OCI-LY7 (cell line): ENCODE measurements around the gene GDPD2. TPM values are rescaled to one million over a fixed set of nuclear protein-coding genes. Genes with fewer than 3 reads are reported as not detected.

Experiments
- BruUV-seq: library from RNA; stranded (reverse); fragments of 400-500 nt; replicated peaks from 2 replicates; lab custom pipeline; 2021; lab: Mats Ljungman, UMichigan
- CTCF ChIA-PET: fragments of 300-600 bp; sonication (Branson Sonifier 250); formaldehyde crosslinking; loops from one replicate; lab custom pipeline; 2022; ENCODE audit warnings: antibody characterized with exemption; ENCODE audit not compliant: unreplicated experiment; lab: Charles Lee
- POLR2A ChIA-PET: fragments of 300-600 bp; sonication (Branson Sonifier 250); formaldehyde crosslinking; loops from one replicate; lab custom pipeline; 2022; ENCODE audit warnings: antibody characterized with exemption; lab: Charles Lee
- DNase-seq: peaks from one replicate; pipeline ENCODE4 v3.0.0-alpha.2; 2015; ENCODE audit warnings: low spot score
- H2AFZ ChIP-seq: fragments of 200-600 bp; sonication (generic), shearing (Covaris generic); 2 replicates; pipeline ENCODE4 v1.6.1; 2014; ENCODE audit warnings: mild to moderate bottlenecking, antibody characterized with exemption, low read length, moderate library complexity
- H3K27ac ChIP-seq: fragments of 200-600 bp; sonication (generic); 2 replicates; pipeline ENCODE4 v1.5.1; 2014; ENCODE audit warnings: mixed run types, low read depth, mild to moderate bottlenecking, moderate library complexity, low read length, inconsistent platforms; ENCODE audit not compliant: poor library complexity, severe bottlenecking
- H3K36me3 ChIP-seq: fragments of 200-600 bp; sonication (generic); 2 replicates; pipeline ENCODE4 v1.6.1; 2014; ENCODE audit warnings: mild to moderate bottlenecking, antibody characterized with exemption, low read length, moderate library complexity, mixed read lengths; ENCODE audit not compliant: insufficient read depth
- H3K4me1 ChIP-seq: fragments of 200-600 bp; sonication (generic); 2 replicates; pipeline ENCODE4 v1.5.1; 2014; ENCODE audit warnings: mild to moderate bottlenecking, low read length; ENCODE audit not compliant: insufficient read depth, poor library complexity, severe bottlenecking
- H3K4me2 ChIP-seq: fragments of 200-600 bp; sonication (generic); 2 replicates; pipeline ENCODE4 v1.6.1; 2014; ENCODE audit warnings: mild to moderate bottlenecking, low read length
- H3K4me3 ChIP-seq: fragments of 200-600 bp; sonication (generic); 2 replicates; pipeline ENCODE4 v1.5.1; 2014; ENCODE audit warnings: mild to moderate bottlenecking, low read depth, low read length; ENCODE audit not compliant: poor library complexity, severe bottlenecking
- H3K79me2 ChIP-seq: fragments of 200-600 bp; sonication (generic); 2 replicates; pipeline ENCODE4 v1.6.1; 2016; ENCODE audit warnings: low read depth, mild to moderate bottlenecking, low read length, moderate library complexity, mixed read lengths; ENCODE audit not compliant: insufficient read depth
- H3K9me2 ChIP-seq: fragments of 200-600 bp; sonication (generic); 2 replicates; pipeline ENCODE4 v1.6.1; 2016; ENCODE audit warnings: mild to moderate bottlenecking, low read length, mixed read lengths; ENCODE audit not compliant: insufficient read depth
- H3K9me3 ChIP-seq: fragments of 200-600 bp; sonication (generic); 2 replicates; pipeline ENCODE4 v1.6.1; 2014; ENCODE audit warnings: mild to moderate bottlenecking, mixed run types, low read length, mixed read lengths
- H4K20me1 ChIP-seq: fragments of 200-600 bp; sonication (generic); 2 replicates; pipeline ENCODE4 v1.6.1; 2014; ENCODE audit warnings: mild to moderate bottlenecking, antibody characterized with exemption, low read length, moderate library complexity, mixed read lengths; ENCODE audit not compliant: insufficient read depth
- EZH2phosphoT487 ChIP-seq: fragments of 200-600 bp; sonication (generic); IDR thresholded peaks from 2 replicates; pipeline ENCODE4 v1.6.1; 2018; ENCODE audit warnings: low read depth, borderline replicate concordance, mild to moderate bottlenecking, mixed run types, antibody characterized with exemption, low read length, moderate library complexity, mixed read lengths
- intact Hi-C: fragments of 100-400 bp; cut with micrococcal nuclease; formaldehyde crosslinking; loops from one replicate; pipeline ENCODE4 v1.10.0; 2022; ENCODE audit not compliant: unreplicated experiment
- total RNA-seq, 2 experiments: library from RNA; depleted of rRNA in 1 of 2; stranded (reverse); fragments of >200 nt in 1 of 2; shearing (Covaris generic) in 1 of 2; gene quantifications; 2 replicates each; pipeline ENCODE4 v1.2.3, GENCODE V29; 2014 to 2022
- TF ChIP-seq, protein P1 (sequence below): fragments of 200-600 bp; sonication (generic); conservative IDR thresholded peaks from 2 replicates; pipeline ENCODE4 v1.5.1; 2014; ENCODE audit warnings: mild to moderate bottlenecking, antibody characterized with exemption, low read length, moderate library complexity, mixed read lengths

Gene GDPD2
- total RNA-seq, 2 experiments from 2014 or later = 0.16 TPM; not detected in 1

DNA sequence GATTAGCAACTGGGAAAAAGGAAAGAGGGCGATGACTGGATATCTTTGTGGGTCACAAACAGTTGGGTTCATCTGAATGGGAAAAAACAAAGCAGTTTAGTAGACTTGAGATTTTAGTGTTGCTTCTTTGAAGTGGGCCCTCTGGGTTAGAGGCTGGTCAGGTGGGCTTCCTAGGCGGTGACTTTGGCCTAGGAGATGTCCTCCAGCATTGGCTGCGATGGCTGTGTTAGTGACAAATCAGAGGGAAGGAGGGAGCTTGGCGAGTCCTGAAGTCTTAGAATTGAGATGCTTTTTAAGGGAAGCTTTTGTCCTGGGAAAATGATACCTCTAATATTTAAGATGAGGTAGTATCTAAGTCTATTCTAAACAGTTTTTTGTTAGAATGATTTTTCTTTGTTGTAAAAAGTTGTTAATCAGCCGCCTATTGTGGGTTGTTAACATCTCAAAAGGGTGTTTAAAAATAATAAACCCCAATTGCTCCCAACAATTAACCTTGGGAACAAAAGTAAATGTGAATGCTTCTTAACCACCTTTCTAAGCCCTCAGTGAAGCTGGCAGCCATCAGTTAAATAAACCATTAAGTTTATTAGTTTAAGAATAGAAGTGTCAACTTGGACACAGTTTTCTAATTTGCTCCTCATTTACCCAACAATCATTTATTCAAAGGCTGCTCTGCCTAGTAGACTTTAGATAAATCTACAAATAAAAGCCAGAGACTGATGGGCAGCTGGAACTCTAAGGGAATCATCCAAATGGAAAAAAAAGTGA is 53.2 kb downstream of the GDPD2 start:
- Histone ChIP-seq H4K20me1 (no peaks in the 10 kb centered on the region), H3K79me2 (no peaks in the 10 kb centered on the region), H3K36me3 (no peaks in the 10 kb centered on the region), H3K9me2 (no peaks in the 10 kb centered on the region), H3K9me3 (no peaks in the 10 kb centered on the region), H2AFZ (no peak overlapping the region), H3K4me3 (no peak overlapping the region), H3K4me2 (no peak overlapping the region), H3K27ac (no peak overlapping the region), H3K4me1 (no peaks in the 10 kb centered on the region)
- TF ChIP-seq, protein P1, sequence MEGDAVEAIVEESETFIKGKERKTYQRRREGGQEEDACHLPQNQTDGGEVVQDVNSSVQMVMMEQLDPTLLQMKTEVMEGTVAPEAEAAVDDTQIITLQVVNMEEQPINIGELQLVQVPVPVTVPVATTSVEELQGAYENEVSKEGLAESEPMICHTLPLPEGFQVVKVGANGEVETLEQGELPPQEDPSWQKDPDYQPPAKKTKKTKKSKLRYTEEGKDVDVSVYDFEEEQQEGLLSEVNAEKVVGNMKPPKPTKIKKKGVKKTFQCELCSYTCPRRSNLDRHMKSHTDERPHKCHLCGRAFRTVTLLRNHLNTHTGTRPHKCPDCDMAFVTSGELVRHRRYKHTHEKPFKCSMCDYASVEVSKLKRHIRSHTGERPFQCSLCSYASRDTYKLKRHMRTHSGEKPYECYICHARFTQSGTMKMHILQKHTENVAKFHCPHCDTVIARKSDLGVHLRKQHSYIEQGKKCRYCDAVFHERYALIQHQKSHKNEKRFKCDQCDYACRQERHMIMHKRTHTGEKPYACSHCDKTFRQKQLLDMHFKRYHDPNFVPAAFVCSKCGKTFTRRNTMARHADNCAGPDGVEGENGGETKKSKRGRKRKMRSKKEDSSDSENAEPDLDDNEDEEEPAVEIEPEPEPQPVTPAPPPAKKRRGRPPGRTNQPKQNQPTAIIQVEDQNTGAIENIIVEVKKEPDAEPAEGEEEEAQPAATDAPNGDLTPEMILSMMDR = no peak
- TF ChIP-seq EZH2phosphoT487 = no peak
- no TSS peak for BruUV-seq
- POLR2A ChIA-PET = no interaction called here
- CTCF ChIA-PET = no interaction called here
- intact Hi-C loops = no loop called here
- DNase-seq = no peak

- CTCF ChIA-PET = no interaction called here
- TF ChIP-seq EZH2phosphoT487 = no peak
- TF ChIP-seq, protein P1 = no peak
- H3K4me2 ChIP-seq = no peak overlapping the region
These were observed 54.0 kb downstream of the GDPD2 start for GRCh38 chrX:70476934-70477733.

More at GRCh38 chrX:70476934-70477733, 54.0 kb downstream of the GDPD2 start:
- no peak for DNase-seq
- Histone ChIP-seq H3K9me2 (no peaks in the 10 kb centered on the region), H3K4me3 (no peak overlapping the region), H3K36me3 (no peaks in the 10 kb centered on the region), H2AFZ (no peak overlapping the region), H3K9me3 (no peaks in the 10 kb centered on the region), H3K79me2 (no peaks in the 10 kb centered on the region), H4K20me1 (no peaks in the 10 kb centered on the region), H3K4me1 (no peaks in the 10 kb centered on the region), H3K27ac (no peak overlapping the region)
- BruUV-seq = no TSS peak
- intact Hi-C loops = no loop called here
- POLR2A ChIA-PET = no interaction called here
